ENCODE data around the gene VPS13A.
"Not testable (repeated sequence)": the region's sequence is repeated elsewhere in the genome, so short reads cannot be mapped to it uniquely, and the experiment has no call there.

Gene VPS13A

GRCh38 chr9:77305622-77306400 lies 128.5 kb downstream of the VPS13A start:
- peak; percentile 80 for FAIRE-seq

DNA sequence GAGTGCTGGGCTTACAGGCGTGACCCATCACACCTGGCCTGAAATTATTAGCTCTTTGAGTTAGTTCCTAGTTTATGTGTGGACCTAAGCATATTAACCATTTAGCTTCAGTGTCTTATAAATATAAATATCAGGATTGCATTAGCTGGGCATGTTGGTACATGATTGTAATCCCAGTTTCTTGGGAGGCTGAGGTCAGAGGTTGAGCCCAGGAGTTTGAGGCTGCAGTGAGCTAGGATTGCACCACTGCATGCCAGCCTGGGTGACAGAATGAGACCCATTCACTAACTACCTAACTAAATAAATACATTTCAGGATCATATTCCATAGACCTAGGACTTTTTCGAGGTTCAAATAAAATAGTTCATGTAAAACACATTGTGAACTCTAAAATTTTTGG lies 129.8 kb downstream of the VPS13A start:
- no peak for FAIRE-seq

DNA sequence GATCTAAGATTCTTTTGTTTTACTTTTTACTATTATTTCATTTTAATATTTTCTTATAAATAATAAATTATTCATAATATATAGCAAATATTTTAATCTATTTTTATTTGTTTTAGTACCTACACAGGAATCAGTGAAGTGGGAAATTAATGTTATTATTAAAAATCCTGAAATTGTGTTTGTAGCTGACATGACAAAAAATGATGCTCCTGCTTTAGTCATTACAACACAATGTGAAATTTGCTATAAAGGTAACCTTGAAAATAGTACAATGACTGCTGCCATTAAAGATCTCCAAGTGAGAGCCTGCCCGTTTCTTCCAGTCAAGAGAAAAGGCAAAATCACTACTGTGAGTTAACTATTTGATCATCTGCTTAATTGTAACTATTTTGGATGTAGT lies 138.7 kb downstream of the VPS13A start:
- FAIRE-seq = no peak

- FAIRE-seq = no peak
Observed at GRCh38 chr9:77325058-77325457, 147.7 kb downstream of the VPS13A start.

DNA sequence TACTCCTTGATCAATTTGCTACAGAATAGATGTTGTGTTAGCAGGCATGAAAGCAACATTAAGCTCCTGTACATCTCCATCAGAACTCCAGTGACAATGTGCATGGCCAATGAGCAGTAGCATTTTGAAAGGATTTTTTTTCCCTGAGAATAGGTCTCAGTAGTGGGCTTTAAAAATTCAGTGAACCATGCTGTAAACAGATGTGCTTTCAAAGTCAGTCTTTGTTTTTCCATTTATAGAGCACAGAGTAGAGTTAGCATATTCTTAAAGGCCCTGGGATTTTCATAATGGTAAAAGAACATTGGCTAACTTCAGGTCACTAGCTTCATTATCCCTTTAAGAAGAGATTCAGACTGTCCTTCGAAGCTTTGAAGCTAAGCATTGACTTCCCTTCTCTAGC lies 150.8 kb downstream of the VPS13A start:
- FAIRE-seq = no peak

- FAIRE-seq = no peak
Observed at GRCh38 chr9:77370064-77370463, 192.7 kb downstream of the VPS13A start.

GRCh38 chr9:77374266-77374665 lies 196.9 kb downstream of the VPS13A start:
- FAIRE-seq = no peak

DNA sequence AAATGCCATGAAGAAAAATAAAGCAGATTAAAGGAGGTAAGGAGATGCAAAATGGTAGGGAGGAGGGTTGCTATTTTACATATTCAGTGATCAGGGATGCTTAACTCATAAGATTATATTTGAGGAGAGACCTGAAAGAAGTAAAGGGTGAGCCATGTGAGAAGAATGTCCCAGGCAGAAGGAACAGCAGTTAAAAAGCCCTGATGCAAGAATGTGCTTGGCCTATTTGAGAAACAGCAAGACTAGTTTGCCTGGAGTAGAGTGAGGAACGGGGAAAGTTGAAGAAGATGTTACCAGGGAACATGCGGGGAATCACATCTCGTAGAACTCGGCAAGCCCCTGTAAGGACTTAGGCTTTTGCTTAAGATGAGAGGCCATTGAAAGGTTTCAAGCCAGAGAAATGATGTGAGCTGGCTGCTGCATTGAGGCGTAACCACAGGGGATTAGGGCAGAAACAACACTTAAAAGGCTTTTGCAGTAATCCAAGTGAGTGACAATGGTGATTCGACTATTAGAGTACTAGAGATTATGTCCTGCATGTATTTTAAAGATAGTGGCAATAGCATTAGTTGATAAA lies 198.7 kb downstream of the VPS13A start:
- FAIRE-seq = no peak

DNA sequence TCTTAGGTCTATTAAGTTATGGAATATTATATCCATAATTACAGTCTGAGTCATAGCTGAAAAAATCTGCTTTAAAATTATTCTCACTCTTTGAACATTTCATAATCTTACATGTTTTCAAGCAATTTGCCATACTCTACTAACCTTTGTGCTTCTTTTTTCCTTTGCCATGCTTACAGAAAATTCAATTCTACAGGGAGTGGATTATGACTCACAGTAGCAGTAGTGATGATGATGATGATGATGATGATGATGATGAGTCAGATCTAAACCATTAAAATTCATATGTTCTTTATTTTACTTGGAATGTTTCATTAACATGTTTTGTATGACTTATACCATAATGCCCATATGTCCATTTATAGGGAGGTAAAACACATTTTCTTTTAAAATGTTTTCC lies 207.1 kb downstream of the VPS13A start:
- peak; percentile 12 for FAIRE-seq

DNA sequence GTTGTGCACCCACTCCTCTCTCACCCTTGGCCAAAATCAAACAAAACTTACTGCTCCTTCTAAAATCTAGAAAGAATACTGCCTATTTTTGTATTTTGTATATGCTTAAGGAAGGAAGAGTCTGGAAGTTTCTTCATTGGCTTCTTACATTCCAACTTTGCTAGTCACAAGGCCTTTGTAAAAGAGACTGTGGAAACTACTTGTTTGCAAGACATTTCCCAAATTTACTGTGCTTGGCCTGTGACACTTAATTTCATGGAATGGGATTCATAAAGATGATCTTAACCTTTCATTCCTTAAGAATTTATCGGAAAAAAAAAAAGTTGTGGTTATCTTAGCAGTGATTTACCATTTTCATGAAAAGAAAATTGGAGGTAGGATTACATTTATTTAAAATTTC lies 208.9 kb downstream of the VPS13A start:
- FAIRE-seq = no peak

DNA sequence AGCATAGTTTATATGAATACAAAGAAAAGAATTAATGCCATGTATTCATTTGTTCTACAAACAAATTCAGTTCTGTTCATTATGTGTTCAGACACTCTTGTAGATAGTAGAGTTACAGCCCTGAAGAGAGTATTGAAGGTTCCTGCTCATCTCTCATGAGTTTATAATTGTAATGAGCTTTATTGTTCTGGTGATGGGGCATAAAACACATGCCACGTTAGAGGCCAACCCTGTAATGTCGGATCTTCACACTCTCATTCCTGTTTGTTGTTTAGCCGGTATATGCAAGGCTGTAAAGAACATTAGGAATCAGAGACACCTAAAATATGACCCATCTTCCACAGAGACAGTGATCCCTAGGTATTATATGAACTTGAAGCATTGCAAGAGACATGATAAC lies 214.5 kb downstream of the VPS13A start:
- FAIRE-seq = no peak

DNA sequence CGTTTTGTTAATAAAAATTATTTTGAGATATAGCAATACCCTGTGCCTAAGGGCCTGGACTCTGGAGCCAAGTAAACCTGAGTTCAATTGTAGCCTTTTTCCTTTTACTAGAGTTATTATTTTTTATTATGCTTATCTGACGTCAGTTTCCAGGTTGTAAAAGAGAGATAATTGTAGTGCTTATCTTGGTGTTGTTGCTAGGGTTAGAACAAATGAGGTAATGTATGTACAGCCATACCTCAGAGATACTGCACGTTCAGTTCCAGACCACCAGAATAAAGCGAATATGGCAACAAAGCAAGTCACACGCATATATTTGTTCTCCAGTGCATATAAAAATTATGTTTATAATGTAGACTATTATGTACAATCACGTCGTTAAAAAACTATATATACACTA lies 215.0 kb downstream of the VPS13A start:
- no peak for FAIRE-seq

DNA sequence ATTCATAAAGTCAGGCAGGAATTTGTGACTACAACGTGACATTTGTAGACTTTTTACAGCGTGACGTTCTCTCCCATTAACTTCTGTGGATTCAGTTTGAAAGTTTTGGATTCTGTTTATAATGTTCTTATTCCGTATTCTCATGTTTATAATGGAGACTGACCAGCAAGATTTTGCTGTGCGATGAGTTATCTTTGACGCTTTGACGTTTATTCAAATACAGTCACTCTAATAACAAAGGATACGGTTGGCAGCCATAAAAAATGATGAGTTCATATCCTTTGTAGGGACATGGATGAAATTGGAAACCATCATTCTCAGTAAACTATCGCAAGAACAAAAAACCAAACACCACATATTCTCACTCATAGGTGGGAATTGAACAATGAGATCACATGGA lies 221.2 kb downstream of the VPS13A start:
- FAIRE-seq = not testable (repeated sequence)

- FAIRE-seq = no peak
Observed at GRCh38 chr9:77399964-77400363, 222.6 kb downstream of the VPS13A start.

DNA sequence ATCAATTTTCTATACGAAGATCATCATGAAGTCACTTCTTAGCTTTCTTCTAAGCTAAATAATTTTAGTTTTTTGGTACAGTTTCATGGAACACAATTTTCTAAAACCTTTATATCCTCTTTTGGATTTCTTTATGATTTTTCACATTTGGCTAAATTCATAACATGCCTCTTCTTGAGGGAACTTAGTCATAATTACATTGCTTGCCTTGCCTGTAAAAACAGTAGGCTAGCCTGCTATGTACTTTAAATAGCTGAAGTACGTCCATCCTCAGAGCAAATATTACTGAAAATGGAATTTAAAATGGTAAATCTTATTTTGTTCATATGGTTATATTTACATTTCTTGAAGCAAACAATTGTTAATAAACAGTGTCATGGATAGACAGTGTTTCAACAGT lies 225.0 kb downstream of the VPS13A start:
- FAIRE-seq = no peak

GRCh38 chr9:77403239-77403638 lies 225.9 kb downstream of the VPS13A start:
- FAIRE-seq = no peak

DNA sequence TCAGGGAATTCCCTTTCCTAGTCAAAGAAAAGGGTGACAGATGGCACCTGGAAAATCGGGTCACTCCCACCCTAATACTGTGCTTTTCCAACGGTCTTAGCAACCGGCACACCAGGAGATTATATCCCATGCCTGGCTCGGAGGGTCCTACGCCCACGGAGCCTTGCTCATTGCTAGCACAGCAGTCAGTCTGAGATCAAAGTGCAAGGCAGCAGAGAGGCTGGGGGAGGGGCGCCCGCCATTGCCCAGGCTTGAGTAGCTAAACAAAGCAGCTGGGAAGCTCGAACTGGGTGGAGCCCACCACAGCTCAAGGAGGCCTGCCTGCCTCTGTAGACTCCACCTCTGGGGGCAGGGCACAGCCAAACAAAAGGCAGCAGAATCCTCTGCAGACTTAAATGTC lies 231.2 kb downstream of the VPS13A start:
- FAIRE-seq = not testable (repeated sequence)

DNA sequence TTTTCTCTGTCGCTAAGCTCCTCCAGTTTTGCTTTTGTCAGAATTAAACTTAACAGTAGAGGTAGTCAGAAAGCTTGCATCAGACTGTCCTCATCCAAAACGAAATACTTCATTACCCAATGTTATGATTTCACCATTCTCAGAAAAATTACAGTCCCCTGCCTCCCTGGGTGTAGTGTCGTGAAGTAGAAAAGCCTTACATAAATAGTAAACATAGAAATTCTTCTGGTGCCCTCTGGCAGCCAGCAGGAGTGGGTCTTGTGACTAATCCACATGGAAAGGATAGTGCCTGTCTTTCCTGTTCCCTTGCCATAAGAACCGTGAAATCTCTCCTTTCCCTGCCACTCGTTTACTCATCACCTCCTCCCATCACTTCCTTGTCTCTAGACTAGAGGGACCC lies 240.2 kb downstream of the VPS13A start:
- no peak for FAIRE-seq

DNA sequence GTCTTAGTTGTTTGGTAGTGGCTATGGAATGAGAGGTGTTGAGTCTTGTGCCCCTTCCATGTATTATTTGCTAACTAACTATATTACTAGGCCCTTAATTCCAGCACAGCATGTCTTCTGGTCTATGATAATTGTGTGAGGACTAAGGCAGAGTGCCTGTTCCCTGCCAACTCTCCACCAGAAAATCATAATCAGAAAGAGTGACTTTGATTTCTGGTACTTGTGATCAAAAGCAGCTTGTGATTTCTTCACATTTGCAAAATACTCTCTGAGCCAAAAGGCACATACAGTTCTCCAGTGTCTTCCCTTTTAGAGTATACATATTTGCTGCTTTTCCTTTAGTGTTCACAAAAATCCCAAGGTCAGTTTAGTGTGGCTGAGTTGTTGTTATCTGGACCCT lies 240.9 kb downstream of the VPS13A start:
- no peak for FAIRE-seq

DNA sequence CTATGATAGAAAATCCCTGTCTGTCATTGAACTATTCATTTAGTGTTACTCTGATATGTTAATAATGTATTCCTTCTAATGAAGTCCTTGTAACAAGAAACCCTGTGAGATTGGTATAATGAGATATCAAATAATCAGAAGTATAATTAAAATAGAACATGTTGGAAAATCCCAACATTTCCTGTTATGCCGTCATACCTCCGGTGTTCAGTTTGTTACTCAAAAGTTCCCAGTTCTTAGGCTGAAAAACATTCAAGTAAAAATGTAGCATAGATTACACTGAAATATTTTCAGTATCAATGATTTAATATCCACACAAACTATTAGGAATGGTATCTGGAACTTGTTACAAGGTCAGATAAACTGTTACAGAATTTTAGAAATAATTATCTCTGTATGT lies 243.3 kb downstream of the VPS13A start:
- FAIRE-seq = no peak

- FAIRE-seq = no peak
Observed at GRCh38 chr9:77421506-77422265, 244.4 kb downstream of the VPS13A start.

DNA sequence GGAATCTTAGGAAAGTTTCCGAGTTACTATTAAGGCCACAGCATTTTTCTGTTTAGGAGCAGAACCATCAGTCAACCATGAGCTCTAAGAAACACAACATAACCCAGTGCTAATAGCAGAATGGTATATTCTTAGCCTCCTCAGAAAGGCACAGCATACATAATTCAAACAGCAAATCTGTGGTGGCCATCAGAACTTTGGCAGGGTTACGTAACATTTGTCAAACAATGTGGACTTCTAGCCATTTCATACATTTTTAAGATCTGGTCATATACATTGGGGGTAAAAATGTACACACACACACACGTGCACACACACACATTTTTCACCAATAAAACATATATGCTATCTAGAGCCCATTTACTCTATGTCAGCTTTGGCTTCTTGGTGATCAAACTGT lies 245.6 kb downstream of the VPS13A start:
- FAIRE-seq = no peak

- no peak for FAIRE-seq
Observed at GRCh38 chr9:77423841-77424240, 246.5 kb downstream of the VPS13A start.

DNA sequence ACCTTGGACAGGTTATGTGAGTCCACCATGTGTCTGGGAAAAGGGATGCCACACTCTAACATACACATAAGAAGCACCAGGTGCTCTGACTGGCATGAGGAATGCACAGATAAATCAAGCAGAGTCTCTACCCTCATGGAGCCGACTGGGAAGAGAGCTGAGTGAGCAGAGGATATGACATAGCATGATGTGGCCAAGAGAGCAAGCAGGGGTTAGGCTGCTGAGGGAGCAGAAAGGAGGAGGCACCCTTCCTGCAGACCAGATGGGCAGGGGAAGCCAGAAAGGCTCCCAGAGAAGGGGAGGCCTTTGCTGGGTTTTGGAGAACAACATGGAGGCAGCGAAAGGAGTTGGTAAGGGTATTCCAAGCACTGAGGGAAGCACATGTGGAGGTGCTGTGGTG lies 247.7 kb downstream of the VPS13A start:
- FAIRE-seq = no peak

All from endometrium (tissue), 2 donors.